ENCODE measurements around the gene ARHGAP26. TPM values are rescaled to one million over a fixed set of nuclear protein-coding genes. Genes with fewer than 3 reads are reported as not detected.

Gene ARHGAP26
- total RNA-seq, 1 donor from 2014 or later = 14.1 TPM

DNA sequence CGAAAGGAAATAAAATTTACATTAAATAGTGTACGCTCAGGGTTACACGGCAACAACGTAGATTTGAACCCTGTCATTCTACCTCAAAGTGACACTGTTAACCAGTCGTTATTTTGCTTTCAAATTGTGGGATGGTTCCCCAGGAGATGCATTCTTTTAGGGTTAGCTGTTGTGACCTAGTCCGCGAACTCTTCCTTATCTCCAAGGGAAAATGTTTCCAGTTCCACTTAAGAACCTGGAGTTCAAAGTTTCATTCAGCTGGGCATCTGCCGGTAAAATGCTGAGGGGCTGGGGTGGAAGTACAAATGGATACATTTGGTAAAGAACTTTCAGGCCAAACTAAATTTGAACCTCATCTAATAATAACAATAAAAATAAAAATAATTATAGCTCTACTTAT is 368.7 kb downstream of the ARHGAP26 start:
- Mint-ChIP-seq H3K4me3 (ENCODE audit: unreplicated experiment) (no peak overlapping the region), H3K36me3 (ENCODE audit: unreplicated experiment) (peaks cover 2% of the 10 kb centered on the region), H3K9me3 (ENCODE audit: unreplicated experiment) (no peaks in the 10 kb centered on the region), H3K27ac (ENCODE audit: unreplicated experiment) (no peak overlapping the region), H3K27me3 (ENCODE audit: unreplicated experiment) (no peaks in the 10 kb centered on the region), H3K4me1 (ENCODE audit: unreplicated experiment) (peaks cover 2% of the 10 kb centered on the region)
- TF ChIP-seq, protein P1, sequence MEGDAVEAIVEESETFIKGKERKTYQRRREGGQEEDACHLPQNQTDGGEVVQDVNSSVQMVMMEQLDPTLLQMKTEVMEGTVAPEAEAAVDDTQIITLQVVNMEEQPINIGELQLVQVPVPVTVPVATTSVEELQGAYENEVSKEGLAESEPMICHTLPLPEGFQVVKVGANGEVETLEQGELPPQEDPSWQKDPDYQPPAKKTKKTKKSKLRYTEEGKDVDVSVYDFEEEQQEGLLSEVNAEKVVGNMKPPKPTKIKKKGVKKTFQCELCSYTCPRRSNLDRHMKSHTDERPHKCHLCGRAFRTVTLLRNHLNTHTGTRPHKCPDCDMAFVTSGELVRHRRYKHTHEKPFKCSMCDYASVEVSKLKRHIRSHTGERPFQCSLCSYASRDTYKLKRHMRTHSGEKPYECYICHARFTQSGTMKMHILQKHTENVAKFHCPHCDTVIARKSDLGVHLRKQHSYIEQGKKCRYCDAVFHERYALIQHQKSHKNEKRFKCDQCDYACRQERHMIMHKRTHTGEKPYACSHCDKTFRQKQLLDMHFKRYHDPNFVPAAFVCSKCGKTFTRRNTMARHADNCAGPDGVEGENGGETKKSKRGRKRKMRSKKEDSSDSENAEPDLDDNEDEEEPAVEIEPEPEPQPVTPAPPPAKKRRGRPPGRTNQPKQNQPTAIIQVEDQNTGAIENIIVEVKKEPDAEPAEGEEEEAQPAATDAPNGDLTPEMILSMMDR (IDR thresholded peaks at IDR 0.05) = no peak
- no peak for DNase-seq (ENCODE audit: extremely low spot score, unreplicated experiment)

DNA sequence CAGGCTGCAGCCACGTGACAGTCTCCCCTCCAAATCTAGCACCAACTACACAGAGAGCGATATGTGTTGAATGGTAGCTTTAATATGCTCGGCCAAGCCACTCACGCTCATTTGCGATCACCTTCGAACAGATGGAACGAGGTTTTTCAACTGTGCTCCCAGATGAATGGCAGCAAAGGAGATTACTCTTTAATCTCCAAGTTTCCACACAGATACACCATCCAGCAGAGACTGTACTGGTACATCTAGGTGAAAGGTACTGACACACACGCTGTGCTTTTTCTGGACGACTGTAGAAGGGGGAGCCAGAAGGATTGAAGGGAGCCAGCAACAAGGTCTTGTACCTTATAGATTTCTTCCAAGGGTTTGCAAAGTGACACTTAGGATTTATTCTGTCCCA is 369.4 kb downstream of the ARHGAP26 start:
- TF ChIP-seq, protein P1 (IDR thresholded peaks at IDR 0.05) = no peak
- Mint-ChIP-seq H3K4me3 (ENCODE audit: unreplicated experiment) (no peak overlapping the region), H3K27me3 (ENCODE audit: unreplicated experiment) (no peaks in the 10 kb centered on the region), H3K36me3 (ENCODE audit: unreplicated experiment) (peaks cover 2% of the 10 kb centered on the region), H3K4me1 (ENCODE audit: unreplicated experiment) (peaks cover 2% of the 10 kb centered on the region), H3K9me3 (ENCODE audit: unreplicated experiment) (no peaks in the 10 kb centered on the region), H3K27ac (ENCODE audit: unreplicated experiment) (no peak overlapping the region)
- DNase-seq (ENCODE audit: extremely low spot score, unreplicated experiment) = no peak

DNA sequence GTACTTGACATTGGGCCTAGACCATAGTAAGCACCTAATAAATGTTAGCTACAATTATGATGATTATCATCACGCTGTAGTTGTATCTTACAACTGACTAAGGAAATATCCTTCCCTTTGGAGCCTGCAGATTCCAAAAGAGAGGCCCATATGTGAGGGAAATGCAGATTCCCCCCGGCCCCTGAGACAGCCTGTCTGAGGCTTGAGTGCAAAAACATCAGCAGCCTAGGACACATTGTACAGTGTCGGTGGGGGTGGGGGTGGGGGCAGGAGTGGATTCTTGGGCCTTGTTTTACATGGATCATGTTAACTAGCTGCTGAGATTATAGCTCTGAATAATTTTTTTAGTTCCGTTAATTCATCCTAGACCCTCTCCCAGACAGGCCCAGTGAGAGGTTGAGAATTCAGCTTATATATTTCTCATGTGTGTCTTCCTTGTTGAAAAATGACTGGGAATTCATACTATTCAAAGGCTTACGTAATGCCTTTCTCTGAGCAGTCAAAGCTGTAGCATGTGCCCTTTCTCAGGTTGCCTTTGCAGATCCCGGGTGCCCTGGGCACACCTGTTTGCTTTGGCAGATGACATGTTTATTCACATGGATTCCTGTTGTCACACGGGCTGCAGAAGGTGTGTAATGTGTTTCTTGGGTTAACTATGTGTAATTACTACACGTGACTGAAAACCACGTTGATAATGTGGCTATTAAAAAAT is 370.5 kb downstream of the ARHGAP26 start:
- H3K9me3 Mint-ChIP-seq (ENCODE audit: unreplicated experiment) = no peaks in the 10 kb centered on the region
- DNase-seq (ENCODE audit: extremely low spot score, unreplicated experiment) = no peak
- TF ChIP-seq, protein P1 (IDR thresholded peaks at IDR 0.05) = no peak
- H3K4me3 Mint-ChIP-seq (ENCODE audit: unreplicated experiment) = no peak overlapping the region
- no peaks in the 10 kb centered on the region for H3K36me3 Mint-ChIP-seq (ENCODE audit: unreplicated experiment)
- H3K4me1 Mint-ChIP-seq (ENCODE audit: unreplicated experiment) = peaks cover 6% of the 10 kb centered on the region
- no peaks in the 10 kb centered on the region for H3K27me3 Mint-ChIP-seq (ENCODE audit: unreplicated experiment)
- no peak overlapping the region for H3K27ac Mint-ChIP-seq (ENCODE audit: unreplicated experiment)

DNA sequence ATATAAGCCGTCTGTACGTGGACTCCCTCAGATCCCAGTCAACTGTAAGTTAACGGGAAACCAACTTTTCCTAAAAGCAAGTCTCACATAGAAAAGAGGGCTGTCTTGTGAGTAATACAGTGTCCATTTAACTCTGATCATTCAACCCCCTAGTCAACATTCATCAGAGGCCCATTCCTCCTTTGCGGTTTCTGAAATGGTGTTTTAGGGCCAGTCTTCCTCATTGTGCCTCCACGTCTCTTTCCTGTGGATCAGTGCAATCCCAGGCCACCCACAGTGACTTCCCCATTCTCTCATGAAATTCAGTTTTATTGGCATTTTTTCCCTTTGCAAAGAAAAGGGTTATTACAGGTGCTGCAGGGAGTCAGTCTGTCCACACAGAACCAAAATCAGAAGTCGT is 371.5 kb downstream of the ARHGAP26 start:
- Mint-ChIP-seq H3K27ac (ENCODE audit: unreplicated experiment) (no peak overlapping the region), H3K4me3 (ENCODE audit: unreplicated experiment) (no peak overlapping the region), H3K36me3 (ENCODE audit: unreplicated experiment) (no peaks in the 10 kb centered on the region), H3K9me3 (ENCODE audit: unreplicated experiment) (no peaks in the 10 kb centered on the region), H3K27me3 (ENCODE audit: unreplicated experiment) (no peaks in the 10 kb centered on the region), H3K4me1 (ENCODE audit: unreplicated experiment) (peaks cover 9% of the 10 kb centered on the region)
- TF ChIP-seq, protein P1 (IDR thresholded peaks at IDR 0.05) = no peak
- no peak for DNase-seq (ENCODE audit: extremely low spot score, unreplicated experiment)

DNA sequence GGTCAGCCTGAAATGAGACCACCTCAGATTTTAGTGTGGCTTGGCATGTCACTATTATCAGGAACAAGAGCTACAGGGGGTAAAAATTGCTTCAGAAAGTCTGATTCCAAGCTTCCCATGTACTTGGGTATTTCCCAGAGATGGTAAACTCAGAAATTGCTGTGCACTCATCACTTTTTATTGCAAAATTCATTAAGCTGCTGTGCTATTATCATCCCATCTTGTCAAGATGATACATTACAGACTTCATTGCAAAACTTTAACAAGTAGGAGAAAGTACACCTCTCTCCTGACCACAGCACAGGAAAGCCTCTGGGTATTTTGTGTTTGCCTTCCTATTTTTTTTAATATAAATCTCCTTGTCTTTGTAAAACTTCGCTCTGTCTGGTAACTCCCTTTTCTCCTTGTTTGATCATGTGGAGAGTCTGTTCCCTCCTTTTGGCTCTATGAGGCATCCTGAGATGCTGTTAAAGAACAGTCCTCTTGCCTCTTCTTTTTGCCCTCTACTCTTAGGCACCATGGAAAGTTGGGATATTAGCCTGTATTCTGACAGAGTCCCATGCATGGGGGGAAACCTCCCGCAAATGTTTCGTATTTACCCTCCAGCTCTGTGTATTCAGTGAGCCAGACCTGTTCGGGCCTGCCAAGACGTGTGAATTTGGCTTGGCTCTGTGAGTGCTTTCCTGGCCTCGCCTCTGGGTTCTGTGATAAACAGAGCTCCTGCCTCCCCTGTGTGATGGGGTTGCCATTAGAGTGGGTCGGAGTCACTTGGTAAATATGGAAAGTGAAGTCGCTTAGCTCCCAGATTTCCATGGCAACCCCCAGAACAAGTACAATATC is 372.6 kb downstream of the ARHGAP26 start:
- no peak for DNase-seq (ENCODE audit: extremely low spot score, unreplicated experiment)
- no peaks in the 10 kb centered on the region for H3K9me3 Mint-ChIP-seq (ENCODE audit: unreplicated experiment)
- TF ChIP-seq, protein P1 (IDR thresholded peaks at IDR 0.05) = no peak
- H3K36me3 Mint-ChIP-seq (ENCODE audit: unreplicated experiment) = no peaks in the 10 kb centered on the region
- H3K4me3 Mint-ChIP-seq (ENCODE audit: unreplicated experiment) = no peak overlapping the region
- peaks cover 9% of the 10 kb centered on the region for H3K4me1 Mint-ChIP-seq (ENCODE audit: unreplicated experiment)
- no peak overlapping the region for H3K27ac Mint-ChIP-seq (ENCODE audit: unreplicated experiment)
- no peaks in the 10 kb centered on the region for H3K27me3 Mint-ChIP-seq (ENCODE audit: unreplicated experiment)

Measured in osteocyte (in vitro differentiated cells).